IPS-18a (cell line): ENCODE measurements around the gene SHROOM1.

Experiments used
- H3K27ac ChIP-seq: one replicate; pipeline ENCODE4 v1.5.1; 2013; ENCODE audit warnings: low read length
- H3K27me3 ChIP-seq: one replicate; pipeline ENCODE4 v1.6.1; 2013; ENCODE audit warnings: mild to moderate bottlenecking, low read length; ENCODE audit not compliant: control insufficient read depth, insufficient read depth
- H3K36me3 ChIP-seq: one replicate; pipeline ENCODE4 v1.6.1; 2013; ENCODE audit warnings: low read depth, low read length; ENCODE audit not compliant: control insufficient read depth
- H3K4me1 ChIP-seq: one replicate; pipeline ENCODE4 v1.6.1; 2013; ENCODE audit warnings: low read depth, low read length; ENCODE audit not compliant: control insufficient read depth
- H3K4me3 ChIP-seq: one replicate; pipeline ENCODE4 v1.5.1; 2013; ENCODE audit warnings: low read length
- H3K9ac ChIP-seq: one replicate; pipeline ENCODE4 v1.6.1; 2013; ENCODE audit warnings: mild to moderate bottlenecking, low read length, moderate library complexity
- H3K9me3 ChIP-seq: one replicate; pipeline ENCODE4 v1.6.1; 2013; ENCODE audit warnings: low read depth, low read length; ENCODE audit not compliant: control insufficient read depth

SHROOM1 gene

GRCh38 chr5:132772291-132773070, 58.0 kb downstream of the SHROOM1 start:
- Histone ChIP-seq H3K27me3 (peaks cover 22% of the 10 kb centered on the region), H3K36me3 (no peaks in the 10 kb centered on the region), H3K9ac (no peak overlapping the region), H3K9me3 (no peaks in the 10 kb centered on the region), H3K27ac (no peak overlapping the region), H3K4me3 (no peak overlapping the region), H3K4me1 (peaks cover 22% of the 10 kb centered on the region)
